OCI-LY7 (cell line): ENCODE measurements around the gene STIM1.

Experiments
- EZH2phosphoT487 ChIP-seq: fragments of 200-600 bp; sonication (generic); IDR thresholded peaks from 2 replicates; pipeline ENCODE4 v1.6.1; 2018; ENCODE audit warnings: low read depth, borderline replicate concordance, mild to moderate bottlenecking, mixed run types, antibody characterized with exemption, low read length, moderate library complexity, mixed read lengths
- TF ChIP-seq, protein P1 (sequence below): fragments of 200-600 bp; sonication (generic); conservative IDR thresholded peaks from 2 replicates; pipeline ENCODE4 v1.5.1; 2014; ENCODE audit warnings: mild to moderate bottlenecking, antibody characterized with exemption, low read length, moderate library complexity, mixed read lengths

DNA sequence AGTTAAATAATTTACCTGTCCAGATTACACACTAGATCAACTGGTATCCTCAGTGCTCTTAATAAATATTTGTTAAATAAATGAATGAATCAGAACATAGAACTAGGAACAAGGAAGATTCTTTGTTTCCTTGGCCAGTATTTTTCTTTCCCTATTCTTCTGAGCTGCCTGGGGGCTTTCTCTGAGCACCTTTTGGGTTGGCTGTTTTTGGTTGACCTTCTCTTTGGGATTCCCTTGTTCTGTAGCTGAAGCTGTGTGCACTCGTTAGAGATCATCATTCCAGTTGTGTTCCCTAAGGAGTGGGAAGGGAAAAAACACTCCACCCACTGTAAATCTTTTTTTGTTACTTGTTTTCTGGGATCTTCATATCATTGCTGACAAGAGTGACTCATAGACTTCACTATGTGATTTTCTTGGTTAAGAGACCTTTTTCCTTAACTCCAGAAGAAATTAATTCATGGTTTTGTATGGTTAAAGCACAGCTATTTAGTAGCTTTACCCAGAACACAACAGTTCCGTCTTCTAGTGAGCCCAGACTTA, 84.3 kb downstream of the STIM1 start:
- TF ChIP-seq, protein P1, sequence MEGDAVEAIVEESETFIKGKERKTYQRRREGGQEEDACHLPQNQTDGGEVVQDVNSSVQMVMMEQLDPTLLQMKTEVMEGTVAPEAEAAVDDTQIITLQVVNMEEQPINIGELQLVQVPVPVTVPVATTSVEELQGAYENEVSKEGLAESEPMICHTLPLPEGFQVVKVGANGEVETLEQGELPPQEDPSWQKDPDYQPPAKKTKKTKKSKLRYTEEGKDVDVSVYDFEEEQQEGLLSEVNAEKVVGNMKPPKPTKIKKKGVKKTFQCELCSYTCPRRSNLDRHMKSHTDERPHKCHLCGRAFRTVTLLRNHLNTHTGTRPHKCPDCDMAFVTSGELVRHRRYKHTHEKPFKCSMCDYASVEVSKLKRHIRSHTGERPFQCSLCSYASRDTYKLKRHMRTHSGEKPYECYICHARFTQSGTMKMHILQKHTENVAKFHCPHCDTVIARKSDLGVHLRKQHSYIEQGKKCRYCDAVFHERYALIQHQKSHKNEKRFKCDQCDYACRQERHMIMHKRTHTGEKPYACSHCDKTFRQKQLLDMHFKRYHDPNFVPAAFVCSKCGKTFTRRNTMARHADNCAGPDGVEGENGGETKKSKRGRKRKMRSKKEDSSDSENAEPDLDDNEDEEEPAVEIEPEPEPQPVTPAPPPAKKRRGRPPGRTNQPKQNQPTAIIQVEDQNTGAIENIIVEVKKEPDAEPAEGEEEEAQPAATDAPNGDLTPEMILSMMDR, result no peak
- no peak for TF ChIP-seq EZH2phosphoT487
